Small intestine (tissue), 7 donors: ENCODE data around the gene TMEM212. TPM values are rescaled to one million over a fixed set of nuclear protein-coding genes. Genes with fewer than 3 reads are reported as not detected.

Experiments used
- DNase-seq, 2 donors: peaks; one replicate each; pipeline versions ENCODE4 v3.0.0 to v3.0.0-alpha.2; 2013
- FAIRE-seq: peaks from 2 replicates; lab custom pipeline; 2012; peaks lifted over from hg19 to GRCh38; lab: Jason Lieb, UNC
- H3K27ac ChIP-seq, 3 donors: one replicate each; pipeline ENCODE4 v1.5.1; 2013; ENCODE audit warnings: low read length in 2 of 3, mild to moderate bottlenecking in 2 of 3, control low read depth in 1 of 3, inconsistent platforms in 1 of 3, low read depth in 1 of 3, moderate library complexity in 1 of 3
- H3K27me3 ChIP-seq, 3 donors: one replicate each; pipeline ENCODE4 v1.6.1; 2013; ENCODE audit warnings: low read length in 3 of 3, inconsistent platforms in 1 of 3; ENCODE audit not compliant: control insufficient read depth in 3 of 3, insufficient read depth in 3 of 3
- H3K36me3 ChIP-seq, 3 donors: one replicate each; pipeline ENCODE4 v1.6.1; 2013; ENCODE audit warnings: low read length in 3 of 3, inconsistent platforms in 1 of 3, low read depth in 1 of 3, mild to moderate bottlenecking in 1 of 3, moderate library complexity in 1 of 3; ENCODE audit not compliant: control insufficient read depth in 3 of 3, insufficient read depth in 2 of 3
- H3K4me1 ChIP-seq, 3 donors: one replicate each; pipeline ENCODE4 v1.6.1; 2013; ENCODE audit warnings: low read length in 2 of 3, inconsistent platforms in 1 of 3, low read depth in 1 of 3, mild to moderate bottlenecking in 1 of 3, moderate library complexity in 1 of 3; ENCODE audit not compliant: control insufficient read depth in 3 of 3, insufficient read depth in 2 of 3
- H3K4me3 ChIP-seq, 3 donors: one replicate each; pipeline ENCODE4 v1.5.1; 2013; ENCODE audit warnings: low read length in 3 of 3, control low read depth in 1 of 3, inconsistent platforms in 1 of 3, low read depth in 1 of 3, mild to moderate bottlenecking in 1 of 3, moderate library complexity in 1 of 3
- H3K9me3 ChIP-seq, 2 donors: one replicate each; pipeline ENCODE4 v1.6.1; 2013; ENCODE audit warnings: low read depth in 1 of 2, low read length in 1 of 2; ENCODE audit not compliant: control insufficient read depth in 2 of 2, insufficient read depth in 1 of 2
- WGBS, 3 donors: extraction: QIAGEN DNeasy Blood & Tissue Kit; methylation state at CpG; one replicate each; pipeline ENCODE4 v1.1.7; 2013; 5-methylcytosine and 5-hydroxymethylcytosine counted together
- polyA plus RNA-seq, 4 donors: library from polyadenylated mRNA; stranded (reverse) in 3 of 4; unstranded in 1 of 4; fragments of 200-250 nt in 3 of 4; fragments of 120-200 nt in 1 of 4; gene quantifications; one replicate each; pipeline versions ENCODE4 v1.2.1 to v1.2.3, GENCODE V29; 2013
- donor health status: healthy with polysubstance abuse.
- donor health status: control.
- donor health status: control.
- donor health status: Bipolar disorder and iron deficiency.
- donor health status: healthy.

Gene TMEM212
- polyA plus RNA-seq, 4 donors = not detected

GRCh38 chr3:171878461-171879225, 35.5 kb downstream of the TMEM212 start:
- Histone ChIP-seq H3K27ac (no peak overlapping the region), H3K4me3 (no peak overlapping the region), H3K9me3 (no peaks in the 10 kb centered on the region), H3K4me1 (peaks cover 0 to 10% (median 0%) of the 10 kb centered on the region in 3 donors), H3K36me3 (no peaks in the 10 kb centered on the region), H3K27me3 (no peaks in the 10 kb centered on the region)
- FAIRE-seq (no peak), DNase-seq (no peak)
- WGBS, 3 donors = 77 to 80% (median 80%) methylated on average over 4 of the region's 4 CpGs

- no peak overlapping the region for H3K4me3 ChIP-seq
Observed at GRCh38 chr3:171879472-171879871, 36.3 kb downstream of the TMEM212 start.

GRCh38 chr3:171880101-171880870, 37.1 kb downstream of the TMEM212 start:
- no peaks in the 10 kb centered on the region for H3K27me3 ChIP-seq
- WGBS, 3 donors = 86 to 92% (median 86%) methylated on average over 4 of the region's 4 CpGs
- H3K36me3 ChIP-seq = no peaks in the 10 kb centered on the region
- no peaks in the 10 kb centered on the region for H3K9me3 ChIP-seq
- DNase-seq = no peak
- no peak overlapping the region for H3K4me3 ChIP-seq
- H3K4me1 ChIP-seq = peaks cover 0 to 6% (median 0%) of the 10 kb centered on the region in 3 donors
- H3K27ac ChIP-seq = no peak overlapping the region
- FAIRE-seq = no peak

More at GRCh38 chr3:171879472-171879871, 36.3 kb downstream of the TMEM212 start:
- DNase-seq = no peak
- no peak overlapping the region for H3K27ac ChIP-seq
- H3K36me3 ChIP-seq = no peaks in the 10 kb centered on the region
- FAIRE-seq = no peak
- H3K27me3 ChIP-seq = no peaks in the 10 kb centered on the region
- peaks cover 0 to 8% (median 0%) of the 10 kb centered on the region in 3 donors for H3K4me1 ChIP-seq
- 83 to 87% (median 85%) methylated on average over 3 of the region's 3 CpGs for WGBS, 3 donors
- no peaks in the 10 kb centered on the region for H3K9me3 ChIP-seq

GRCh38 chr3:171881251-171881650, 38.1 kb downstream of the TMEM212 start:
- Histone ChIP-seq H3K4me3 (no peak overlapping the region), H3K27ac (no peak overlapping the region), H3K4me1 (peaks cover 0 to 3% (median 0%) of the 10 kb centered on the region in 3 donors), H3K9me3 (no peaks in the 10 kb centered on the region), H3K36me3 (no peaks in the 10 kb centered on the region), H3K27me3 (no peaks in the 10 kb centered on the region)
- WGBS, 3 donors = 89 to 94% (median 93%) methylated on average over 3 of the region's 3 CpGs
- FAIRE-seq (no peak), DNase-seq (no peak)

DNA sequence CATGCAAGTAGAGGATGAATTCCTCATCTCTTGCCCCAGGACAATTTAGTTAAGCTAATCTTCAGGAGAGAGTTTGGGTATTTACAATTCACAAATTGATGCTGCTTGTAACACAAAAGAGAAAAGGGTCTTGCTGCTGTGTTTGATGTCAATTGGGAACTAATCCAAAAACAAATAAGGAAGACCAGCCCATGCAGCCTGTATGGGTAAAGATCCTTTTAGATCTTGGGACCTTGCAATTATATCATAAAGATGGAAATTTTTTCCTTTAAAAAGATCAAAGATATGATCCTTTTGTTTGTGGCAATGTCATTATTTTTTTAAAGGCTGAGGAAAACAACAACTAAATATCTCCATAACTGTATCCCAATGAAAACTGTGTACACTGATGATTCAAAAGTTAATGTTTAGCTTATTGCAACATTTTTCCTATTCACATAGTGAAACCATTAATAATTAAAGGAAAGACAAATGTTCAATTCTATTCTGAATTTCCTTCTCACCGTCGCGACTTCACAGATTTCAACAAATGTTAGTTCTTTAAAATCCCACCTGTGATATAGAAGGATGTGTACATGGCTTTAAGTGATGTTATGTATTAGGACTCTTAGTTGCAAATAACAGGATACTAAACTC, 40.2 kb downstream of the TMEM212 start:
- Histone ChIP-seq H3K27me3 (no peaks in the 10 kb centered on the region), H3K4me3 (no peak overlapping the region), H3K4me1 (peaks cover 0 to 2% (median 0%) of the 10 kb centered on the region in 3 donors), H3K27ac (no peak overlapping the region), H3K9me3 (no peaks in the 10 kb centered on the region), H3K36me3 (no peaks in the 10 kb centered on the region)
- FAIRE-seq = no peak
- DNase-seq = no peak
- WGBS, 3 donors = 26 to 57% (median 46%) methylated on average over 3 of the region's 3 CpGs

DNA sequence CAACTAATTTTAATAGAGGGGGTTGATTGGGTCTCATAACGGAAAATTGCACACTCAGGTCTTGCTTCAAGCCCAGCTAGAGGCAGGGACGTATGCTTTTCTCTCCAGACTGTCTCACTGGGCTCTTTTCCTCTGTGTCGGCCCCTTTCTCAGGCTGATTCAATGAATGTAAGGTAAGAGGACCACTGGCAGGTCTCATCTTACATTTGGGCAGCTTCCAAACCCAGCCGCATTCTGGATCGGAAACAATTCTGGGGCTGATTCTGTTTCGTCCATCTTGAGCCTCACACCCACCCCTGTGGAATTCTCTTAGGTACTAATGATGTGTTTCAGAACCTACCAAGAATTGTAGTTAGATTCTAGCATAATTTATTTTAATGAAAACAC, 40.7 kb downstream of the TMEM212 start:
- no peak overlapping the region for H3K4me3 ChIP-seq

GRCh38 chr3:171888466-171888865, 45.3 kb downstream of the TMEM212 start:
- peaks cover 0 to 2% (median 0%) of the 10 kb centered on the region in 3 donors for H3K27me3 ChIP-seq
- 81 to 91% (median 90%) methylated on average over 2 of the region's 2 CpGs for WGBS, 3 donors
- FAIRE-seq (no peak), DNase-seq (no peak)
- H3K27ac ChIP-seq = no peak overlapping the region
- H3K4me3 ChIP-seq = no peak overlapping the region
- H3K36me3 ChIP-seq = no peaks in the 10 kb centered on the region
- no peaks in the 10 kb centered on the region for H3K4me1 ChIP-seq
- no peaks in the 10 kb centered on the region for H3K9me3 ChIP-seq

More for the DNA sequence above, 40.7 kb downstream of the TMEM212 start:
- H3K27ac ChIP-seq = no peak overlapping the region
- DNase-seq = no peak
- no peaks in the 10 kb centered on the region for H3K36me3 ChIP-seq
- H3K4me1 ChIP-seq = no peaks in the 10 kb centered on the region
- no peaks in the 10 kb centered on the region for H3K27me3 ChIP-seq
- WGBS, 3 donors = 65 to 85% (median 72%) methylated on average over 6 of the region's 6 CpGs
- no peak for FAIRE-seq
- no peaks in the 10 kb centered on the region for H3K9me3 ChIP-seq

GRCh38 chr3:171890398-171890797, 47.2 kb downstream of the TMEM212 start:
- Histone ChIP-seq H3K9me3 (no peaks in the 10 kb centered on the region), H3K4me1 (no peaks in the 10 kb centered on the region), H3K27me3 (peaks cover 0 to 2% (median 0%) of the 10 kb centered on the region in 3 donors), H3K4me3 (no peak overlapping the region), H3K27ac (no peak overlapping the region), H3K36me3 (no peaks in the 10 kb centered on the region)
- FAIRE-seq (no peak), DNase-seq (no peak)
- WGBS, 3 donors = 38 to 70% (median 50%) methylated on average over 2 of the region's 2 CpGs
